BLaER1 treated with 17β-estradiol and CSF1 and Interleukin-3, amounts not matched to agents 10 nM and 100 nM (cell line): ENCODE results near the gene NDUFS2.

ENCODE experiments used
- H3K27ac ChIP-seq, 11 experiments: shearing (Covaris generic); formaldehyde crosslinking; 2 replicates each; pipeline ENCODE4 v1.8.1; 2022
- H3K27me3 ChIP-seq, 11 experiments: shearing (Covaris generic); formaldehyde crosslinking; 2 replicates each; pipeline ENCODE4 v1.8.1; 2022
- H3K36me3 ChIP-seq, 11 experiments: shearing (Covaris generic); formaldehyde crosslinking; 2 replicates each; pipeline ENCODE4 v1.8.1; 2022
- H3K4me1 ChIP-seq, 10 experiments: shearing (Covaris generic); formaldehyde crosslinking; 2 replicates each; pipeline ENCODE4 v1.8.1; 2022
- H3K4me2 ChIP-seq, 11 experiments: shearing (Covaris generic); formaldehyde crosslinking; 2 replicates each; pipeline ENCODE4 v1.8.1; 2022
- H3K4me3 ChIP-seq, 10 experiments: shearing (Covaris generic); formaldehyde crosslinking; 2 replicates each; pipeline ENCODE4 v1.8.1; 2022
- H3K9ac ChIP-seq, 11 experiments: shearing (Covaris generic); formaldehyde crosslinking; 2 replicates each; pipeline ENCODE4 v1.8.1; 2022
- H3K9me3 ChIP-seq, 11 experiments: shearing (Covaris generic); formaldehyde crosslinking; replicated peaks in 1 of 11; 2 replicates each; pipeline ENCODE4 v1.8.1; 2022
- H4K20me1 ChIP-seq, 11 experiments: shearing (Covaris generic); formaldehyde crosslinking; 2 replicates each; pipeline ENCODE4 v1.8.1; 2022
- Cebpa-rat ChIP-seq, 11 experiments: shearing (Covaris generic); IDR thresholded peaks; 2 replicates each; pipeline ENCODE4 v1.8.1; 2022

The NDUFS2 gene

GRCh38 chr1:161216945-161217712 lies 15.0 kb downstream of the NDUFS2 start:
- TF ChIP-seq Cebpa-rat (IDR thresholded peaks at IDR 0.05), result peak in 6 of 11 experiments; percentile 13 to 38 (median 28); a peak in 4 of 22 replicates
- Histone ChIP-seq H3K36me3 (peaks cover 26 to 64% (median 28%) of the 10 kb centered on the region in 11 experiments), H3K27me3 (peaks cover 8 to 69% (median 65%) of the 10 kb centered on the region in 11 experiments; a peak in 21 of 22 replicates), H3K9ac (peak overlapping the region in 5 of 11 experiments; percentile 23 to 91 (median 86); a peak in 10 of 22 replicates), H3K4me2 (peak overlapping the region; percentile 72 to 100 (median 91)), H3K4me3 (peak overlapping the region in 4 of 10 experiments; percentile 56 to 81 (median 74); a peak in 8 of 20 replicates), H3K27ac (peak overlapping the region in 5 of 11 experiments; percentile 20 to 92 (median 83); a peak in 9 of 22 replicates), H3K9me3 (no peaks in the 10 kb centered on the region), H4K20me1 (peaks cover 0 to 52% (median 20%) of the 10 kb centered on the region in 11 experiments; a peak in 17 of 22 replicates), H3K4me1 (peaks cover 50 to 65% (median 53%) of the 10 kb centered on the region in 10 experiments)

- peaks cover 0 to 47% (median 20%) of the 10 kb centered on the region in 11 experiments; a peak in 16 of 22 replicates for H4K20me1 ChIP-seq
- H3K4me2 ChIP-seq, result peak overlapping the region; percentile 72 to 100 (median 91)
- H3K36me3 ChIP-seq, result peaks cover 19 to 64% (median 21%) of the 10 kb centered on the region in 11 experiments
- H3K27ac ChIP-seq, result peak overlapping the region in 5 of 11 experiments; percentile 18 to 92 (median 83); a peak in 9 of 22 replicates
- H3K9me3 ChIP-seq, result no peaks in the 10 kb centered on the region
- peak overlapping the region in 4 of 10 experiments; percentile 56 to 81 (median 74); a peak in 9 of 20 replicates for H3K4me3 ChIP-seq
- H3K9ac ChIP-seq, result peak overlapping the region in 5 of 11 experiments; percentile 23 to 91 (median 86); a peak in 9 of 22 replicates
- no peak for TF ChIP-seq Cebpa-rat (IDR thresholded peaks at IDR 0.05)
- peaks cover 8 to 76% (median 72%) of the 10 kb centered on the region in 11 experiments; a peak in 21 of 22 replicates for H3K27me3 ChIP-seq
- H3K4me1 ChIP-seq, result peaks cover 50 to 64% (median 54%) of the 10 kb centered on the region in 10 experiments
Observed at GRCh38 chr1:161217831-161218230, 15.7 kb downstream of the NDUFS2 start.

- Histone ChIP-seq H3K27ac (peak overlapping the region in 4 of 11 experiments; percentile 47 to 92 (median 79); a peak in 5 of 22 replicates), H3K9me3 (no peaks in the 10 kb centered on the region), H3K36me3 (peaks cover 12 to 63% (median 14%) of the 10 kb centered on the region in 11 experiments), H3K9ac (peak overlapping the region in 4 of 11 experiments; percentile 62 to 91 (median 87); a peak in 7 of 22 replicates), H3K27me3 (peaks cover 8 to 81% (median 72%) of the 10 kb centered on the region in 11 experiments; a peak in 21 of 22 replicates), H4K20me1 (peaks cover 0 to 47% (median 20%) of the 10 kb centered on the region in 11 experiments; a peak in 16 of 22 replicates), H3K4me2 (peak overlapping the region; percentile 72 to 100 (median 91)), H3K4me3 (peak overlapping the region in 4 of 10 experiments; percentile 56 to 81 (median 74); a peak in 9 of 20 replicates), H3K4me1 (peaks cover 50 to 58% (median 53%) of the 10 kb centered on the region in 10 experiments)
- TF ChIP-seq Cebpa-rat (IDR thresholded peaks at IDR 0.05), result no peak
Observed at GRCh38 chr1:161218301-161219077, 16.3 kb downstream of the NDUFS2 start.

GRCh38 chr1:161219078-161219892 lies 17.1 kb downstream of the NDUFS2 start:
- Histone ChIP-seq H3K4me3 (peak overlapping the region in 2 of 10 experiments; percentile 78 to 81; a peak in 3 of 20 replicates), H3K27ac (no peak overlapping the region), H3K9me3 (no peaks in the 10 kb centered on the region), H3K36me3 (peaks cover 4 to 56% (median 7%) of the 10 kb centered on the region in 11 experiments; a peak in 19 of 22 replicates), H3K4me2 (peak overlapping the region in 10 of 11 experiments; percentile 17 to 100 (median 92); a peak in 15 of 22 replicates), H3K9ac (0 out of 22 replicates have a peak overlapping the region, but pooled peaks of 2 of the 11 experiments have one; percentile 88 to 91), H3K27me3 (peaks cover 8 to 84% (median 72%) of the 10 kb centered on the region in 11 experiments; a peak in 21 of 22 replicates), H3K4me1 (peaks cover 47 to 53% (median 51%) of the 10 kb centered on the region in 10 experiments), H4K20me1 (peaks cover 0 to 40% (median 20%) of the 10 kb centered on the region in 11 experiments; a peak in 16 of 22 replicates)
- no peak for TF ChIP-seq Cebpa-rat (IDR thresholded peaks at IDR 0.05)

GRCh38 chr1:161220002-161220401 lies 17.8 kb downstream of the NDUFS2 start:
- no peaks in the 10 kb centered on the region for H3K9me3 ChIP-seq
- H3K36me3 ChIP-seq, result peaks cover 0 to 56% (median 0%) of the 10 kb centered on the region in 11 experiments; a peak in 8 of 22 replicates
- no peak overlapping the region for H3K4me3 ChIP-seq
- peaks cover 0 to 33% (median 20%) of the 10 kb centered on the region in 11 experiments; a peak in 16 of 22 replicates for H4K20me1 ChIP-seq
- H3K4me1 ChIP-seq, result peaks cover 42 to 54% (median 47%) of the 10 kb centered on the region in 10 experiments
- peak overlapping the region in 1 of 11 experiments; percentile 100; a peak in 2 of 22 replicates for H3K4me2 ChIP-seq
- peaks cover 8 to 82% (median 72%) of the 10 kb centered on the region in 11 experiments; a peak in 21 of 22 replicates for H3K27me3 ChIP-seq
- H3K27ac ChIP-seq, result no peak overlapping the region
- no peak for TF ChIP-seq Cebpa-rat (IDR thresholded peaks at IDR 0.05)
- H3K9ac ChIP-seq, result no peak overlapping the region

DNA sequence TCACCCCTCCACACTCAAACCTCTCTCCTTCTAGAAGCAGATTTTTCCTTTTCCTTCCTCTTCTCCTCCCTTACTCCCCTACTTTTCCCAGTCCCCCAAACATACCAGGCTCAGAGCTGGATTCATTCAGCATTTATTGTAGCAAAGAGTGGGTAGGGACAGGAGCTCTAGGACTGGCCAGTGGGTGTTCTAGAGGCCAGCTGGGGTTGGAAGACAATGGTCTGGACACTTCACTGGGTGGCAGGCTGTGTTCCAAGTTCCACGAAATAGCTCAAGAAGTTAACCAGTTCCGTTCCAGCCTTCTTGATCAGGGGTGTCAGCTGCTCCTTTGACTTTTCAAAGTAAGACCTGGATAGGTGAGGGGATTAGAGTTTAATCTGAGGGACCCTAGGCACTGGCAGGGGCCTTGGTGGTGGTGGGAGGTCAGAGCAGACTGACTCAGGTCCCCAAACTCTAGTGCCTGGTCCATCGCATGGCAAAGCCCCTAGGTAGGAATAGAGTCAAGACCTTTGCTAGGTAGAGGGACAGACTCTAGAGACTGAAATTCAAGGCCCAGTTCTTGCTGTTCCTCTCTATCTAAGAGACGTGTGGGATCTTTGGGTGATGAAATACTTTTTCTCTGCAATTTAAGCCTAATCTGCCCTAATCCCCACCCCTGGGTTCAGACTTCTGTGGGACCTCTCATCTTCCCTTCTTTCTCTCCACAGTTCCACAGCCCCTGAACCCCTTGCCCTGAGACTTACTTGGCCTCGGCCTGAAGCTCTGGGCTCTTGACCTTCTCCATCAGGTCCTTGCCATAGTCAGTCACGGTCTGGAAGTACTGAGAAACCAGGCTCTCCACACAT lies 20.2 kb downstream of the NDUFS2 start:
- Histone ChIP-seq H3K4me2 (no peak overlapping the region), H4K20me1 (peaks cover 0 to 20% (median 11%) of the 10 kb centered on the region in 11 experiments; a peak in 14 of 22 replicates), H3K36me3 (peaks cover 0 to 56% (median 0%) of the 10 kb centered on the region in 11 experiments; a peak in 7 of 22 replicates), H3K27ac (no peak overlapping the region), H3K4me3 (no peak overlapping the region), H3K9me3 (no peaks in the 10 kb centered on the region), H3K4me1 (peaks cover 35 to 70% (median 39%) of the 10 kb centered on the region in 10 experiments), H3K27me3 (peaks cover 8 to 62% (median 51%) of the 10 kb centered on the region in 11 experiments; a peak in 21 of 22 replicates), H3K9ac (no peak overlapping the region)
- TF ChIP-seq Cebpa-rat (IDR thresholded peaks at IDR 0.05), result no peak
